ENCODE results near the gene JAZF1.

GRCh38 chr7:28207486-28208158 is 27.0 kb upstream of the JAZF1 start:
- TF ChIP-seq, protein P1, sequence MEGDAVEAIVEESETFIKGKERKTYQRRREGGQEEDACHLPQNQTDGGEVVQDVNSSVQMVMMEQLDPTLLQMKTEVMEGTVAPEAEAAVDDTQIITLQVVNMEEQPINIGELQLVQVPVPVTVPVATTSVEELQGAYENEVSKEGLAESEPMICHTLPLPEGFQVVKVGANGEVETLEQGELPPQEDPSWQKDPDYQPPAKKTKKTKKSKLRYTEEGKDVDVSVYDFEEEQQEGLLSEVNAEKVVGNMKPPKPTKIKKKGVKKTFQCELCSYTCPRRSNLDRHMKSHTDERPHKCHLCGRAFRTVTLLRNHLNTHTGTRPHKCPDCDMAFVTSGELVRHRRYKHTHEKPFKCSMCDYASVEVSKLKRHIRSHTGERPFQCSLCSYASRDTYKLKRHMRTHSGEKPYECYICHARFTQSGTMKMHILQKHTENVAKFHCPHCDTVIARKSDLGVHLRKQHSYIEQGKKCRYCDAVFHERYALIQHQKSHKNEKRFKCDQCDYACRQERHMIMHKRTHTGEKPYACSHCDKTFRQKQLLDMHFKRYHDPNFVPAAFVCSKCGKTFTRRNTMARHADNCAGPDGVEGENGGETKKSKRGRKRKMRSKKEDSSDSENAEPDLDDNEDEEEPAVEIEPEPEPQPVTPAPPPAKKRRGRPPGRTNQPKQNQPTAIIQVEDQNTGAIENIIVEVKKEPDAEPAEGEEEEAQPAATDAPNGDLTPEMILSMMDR (IDR thresholded peaks at IDR 0.05): no peak
- no peak for TF ChIP-seq EP300 (IDR thresholded peaks at IDR 0.05)
- TF ChIP-seq POLR2A (IDR thresholded peaks at IDR 0.05): no peak
